Measurements from ENCODE around the gene SLC25A22.

SLC25A22 gene

GRCh38 chr11:798093-798713, at the start of gene SLC25A22:
Gene SLC25A22, minus strand, starts transcription at chr11:798281. Its CDS starts 3,275 bp downstream, at chr11:795006.
- DNase-seq: no peak

DNA sequence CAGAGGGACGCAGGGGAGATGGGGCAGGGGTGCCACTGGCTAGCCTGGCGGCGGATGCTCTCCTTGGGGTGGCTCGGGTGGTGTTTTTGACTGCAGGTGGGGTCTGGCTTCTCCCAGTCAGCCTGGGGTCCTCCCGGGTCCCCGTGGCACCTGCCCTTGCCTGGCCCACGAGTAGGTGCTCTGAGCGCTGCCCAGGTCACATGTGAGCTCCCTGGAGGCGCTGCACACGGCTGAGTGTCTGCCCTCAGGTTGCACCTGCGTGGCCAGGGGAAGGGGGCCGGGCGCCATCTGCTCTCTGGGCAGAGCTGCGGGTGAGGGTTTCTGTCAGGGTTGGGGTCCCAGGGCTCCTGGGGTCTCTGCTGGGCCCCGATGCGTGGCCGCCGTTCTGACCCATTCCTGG, 49.8 kb upstream of the SLC25A22 start:
- DNase-seq: no peak

- no peak for DNase-seq
Observed at GRCh38 chr11:846496-847098, 48.5 kb upstream of the SLC25A22 start.

DNA sequence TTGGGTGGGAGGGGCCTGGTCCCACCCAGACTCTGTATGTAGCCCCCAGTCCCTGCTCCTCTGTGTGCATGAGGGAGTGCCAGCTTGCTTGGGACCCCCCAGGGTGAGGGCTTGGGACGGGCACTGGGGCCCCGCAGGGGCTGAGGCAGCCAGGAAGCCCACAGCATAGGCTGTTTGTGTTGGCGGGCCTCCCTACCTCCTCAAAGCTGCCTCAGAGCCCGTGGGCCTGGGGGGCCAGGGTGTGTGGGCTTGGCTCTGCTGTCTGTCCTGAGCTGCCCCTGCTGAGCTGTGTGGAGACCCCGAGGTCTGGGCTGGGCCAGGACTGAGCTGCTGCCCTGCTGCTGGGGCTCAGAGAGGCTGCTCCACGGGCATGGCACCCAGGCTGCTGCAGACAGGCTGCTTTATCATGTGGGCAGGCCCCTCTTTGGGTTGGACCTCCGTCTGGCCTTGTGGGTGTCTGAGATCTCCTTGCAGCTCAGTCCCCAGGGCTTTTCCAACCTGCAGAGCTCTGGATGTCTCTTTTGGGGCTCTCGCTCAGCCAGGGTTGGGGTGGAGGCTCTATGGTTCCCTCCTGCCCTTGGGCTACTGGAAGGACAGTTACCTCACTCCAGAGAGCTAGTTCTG, 47.9 kb upstream of the SLC25A22 start:
- no peak for DNase-seq

GRCh38 chr11:844693-845644, 46.9 kb upstream of the SLC25A22 start:
- DNase-seq: no peak

GRCh38 chr11:843818-844692, 46.0 kb upstream of the SLC25A22 start:
- no peak for DNase-seq

GRCh38 chr11:843086-843734, 45.1 kb upstream of the SLC25A22 start:
- no peak for DNase-seq

DNA sequence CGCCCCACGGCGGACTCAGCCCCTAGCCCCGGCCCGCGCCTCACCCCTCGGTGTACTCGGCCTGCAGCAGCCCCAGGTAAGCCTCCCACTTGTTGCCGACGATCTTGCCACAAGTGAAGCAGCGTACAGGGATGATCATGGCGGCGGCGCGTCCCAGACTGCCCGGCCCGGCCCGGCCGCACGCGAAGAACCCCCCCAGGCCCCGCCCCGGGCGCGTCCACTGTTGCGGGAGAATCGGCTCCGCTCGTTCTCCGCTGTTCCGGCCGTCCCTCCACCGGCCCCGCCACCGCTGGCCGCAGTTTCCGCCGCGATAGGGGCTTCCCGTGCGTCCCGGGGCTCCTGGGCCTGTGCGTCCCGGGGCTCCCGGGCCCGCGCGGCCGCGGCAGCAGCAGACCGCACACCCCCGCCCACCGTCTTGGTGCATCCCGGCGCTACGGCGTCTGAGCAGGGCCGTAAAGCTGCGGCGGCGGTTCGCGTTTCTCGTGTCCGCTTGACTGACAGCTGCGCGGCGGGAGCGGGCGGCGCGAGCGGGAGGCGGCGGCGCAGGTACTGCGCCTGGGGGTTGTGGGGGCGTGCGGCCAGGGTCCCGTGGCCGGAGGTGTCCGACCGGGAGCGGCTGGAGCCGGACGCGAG, 44.4 kb upstream of the SLC25A22 start, which contains the start of the genes POLR2L and TSPAN4:
Gene POLR2L, minus strand, starts transcription at position 160 of the 633 bp plus-strand sequence. Its CDS starts 21 bp downstream, at position 139.
Gene TSPAN4, plus strand, starts transcription at position 483 of the 633 bp plus-strand sequence. CDS start 7,453 bp downstream, outside the sequence.
- peak; percentile 73 for DNase-seq

DNA sequence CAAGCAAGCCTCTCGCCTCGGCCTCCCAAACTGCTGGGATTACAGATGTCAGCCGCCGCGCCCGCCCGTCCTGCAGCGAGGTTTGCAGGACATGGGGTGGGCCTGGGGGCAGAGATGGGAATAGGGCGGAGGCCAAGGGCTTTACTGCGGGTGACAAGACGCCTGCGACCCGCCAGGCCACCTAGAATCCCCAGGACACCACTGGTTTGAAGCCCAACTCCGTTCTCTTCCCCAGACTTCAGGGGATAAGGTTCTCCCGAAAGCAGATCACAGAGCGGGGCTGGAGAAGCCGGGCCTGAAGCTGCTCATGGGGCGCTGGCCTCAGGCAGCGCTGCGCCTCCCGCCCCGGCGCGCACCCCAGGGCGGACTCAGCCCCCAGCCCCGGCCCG, 43.9 kb upstream of the SLC25A22 start:
- no peak for DNase-seq

DNA sequence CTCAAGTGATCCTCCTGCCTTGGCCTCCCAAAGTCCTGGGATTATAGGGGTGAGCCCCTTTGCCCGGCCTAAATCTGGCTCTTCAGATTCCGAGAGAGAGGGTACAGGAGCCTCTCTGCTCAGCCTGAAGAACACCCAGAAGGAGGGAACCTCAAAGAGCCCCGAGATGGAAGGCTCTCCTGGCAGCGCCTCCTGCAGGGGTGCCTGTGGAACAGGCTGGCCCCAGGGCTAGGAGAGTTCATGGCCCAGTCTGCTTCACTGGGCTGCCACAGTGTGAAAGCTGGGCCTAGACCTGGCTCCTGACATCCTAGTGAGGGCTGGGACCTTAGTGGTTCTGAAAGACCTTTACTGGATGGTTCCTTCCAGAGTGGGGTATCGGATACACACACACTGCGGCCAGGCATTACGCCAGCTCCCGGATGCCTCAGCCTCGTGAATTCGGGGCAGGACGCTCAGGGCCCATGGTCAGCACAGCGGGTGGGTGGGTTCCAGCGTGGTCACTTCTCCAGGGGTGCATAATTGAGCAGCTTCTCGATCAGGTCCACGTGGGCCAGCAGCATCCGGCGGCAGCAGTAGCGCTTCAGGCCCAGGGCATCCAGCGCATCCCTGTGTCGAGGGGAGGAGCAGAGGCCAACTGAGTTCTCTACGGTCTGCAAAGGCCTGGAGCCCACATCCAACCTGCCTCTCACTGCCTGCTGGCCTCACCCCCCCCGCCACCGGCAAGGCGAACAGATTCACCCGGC, 42.0 kb upstream of the SLC25A22 start:
- no peak for DNase-seq

GRCh38 chr11:839280-839623, 41.2 kb upstream of the SLC25A22 start:
- no peak for DNase-seq

DNA sequence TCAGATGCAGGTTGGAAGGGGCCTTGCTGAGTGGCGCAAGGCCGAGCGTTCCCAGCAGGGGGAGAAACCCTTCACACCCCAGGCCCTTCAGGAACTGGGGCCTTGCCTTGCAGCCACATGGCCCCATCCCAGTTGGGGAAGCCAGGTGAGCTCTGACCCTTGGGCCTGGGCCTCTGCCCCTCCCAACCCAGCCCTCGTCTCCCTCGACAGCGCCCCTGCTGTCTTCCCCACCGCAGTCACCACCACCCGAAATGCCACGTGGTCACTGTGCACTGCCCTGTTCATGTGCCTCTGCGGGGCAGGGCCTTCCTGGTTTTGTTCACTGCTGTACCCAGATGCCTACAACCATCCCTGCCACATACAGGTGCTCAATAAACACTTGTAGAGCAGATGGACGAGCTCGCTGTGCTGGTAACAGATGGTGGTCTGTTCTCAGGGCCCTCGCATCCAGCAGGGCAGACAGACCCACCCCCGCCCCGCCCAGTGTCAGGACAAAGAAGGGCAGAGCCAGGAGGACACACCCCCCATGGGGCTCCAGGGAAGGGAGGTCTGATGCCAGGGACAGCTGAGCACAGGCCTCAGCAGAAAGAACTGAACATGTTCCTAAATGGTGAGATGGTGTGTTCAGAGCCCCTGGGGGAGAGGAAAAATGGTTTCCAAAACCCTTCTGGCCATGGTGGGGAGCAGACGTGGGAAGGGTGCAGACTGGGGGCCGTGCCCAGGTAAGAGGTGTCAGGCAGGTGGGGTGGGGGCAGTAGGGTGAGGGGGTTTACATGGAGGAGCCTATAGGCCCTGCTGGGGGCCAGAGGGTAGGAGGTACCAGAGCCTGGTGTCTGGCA, 40.6 kb upstream of the SLC25A22 start:
- no peak for DNase-seq

DNA sequence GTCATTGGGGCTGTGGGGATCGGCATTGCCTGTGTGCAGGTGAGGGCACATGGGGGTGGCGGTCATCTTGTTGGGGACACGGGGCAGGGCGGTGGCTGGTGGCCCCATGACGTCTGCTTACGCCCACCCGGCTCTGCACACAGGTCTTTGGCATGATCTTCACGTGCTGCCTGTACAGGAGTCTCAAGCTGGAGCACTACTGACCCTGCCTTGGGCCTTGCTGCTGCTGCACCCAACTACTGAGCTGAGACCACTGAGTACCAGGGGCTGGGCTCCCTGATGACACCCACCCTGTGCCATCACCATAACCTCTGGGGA, 39.9 kb upstream of the SLC25A22 start:
- DNase-seq: no peak

DNA sequence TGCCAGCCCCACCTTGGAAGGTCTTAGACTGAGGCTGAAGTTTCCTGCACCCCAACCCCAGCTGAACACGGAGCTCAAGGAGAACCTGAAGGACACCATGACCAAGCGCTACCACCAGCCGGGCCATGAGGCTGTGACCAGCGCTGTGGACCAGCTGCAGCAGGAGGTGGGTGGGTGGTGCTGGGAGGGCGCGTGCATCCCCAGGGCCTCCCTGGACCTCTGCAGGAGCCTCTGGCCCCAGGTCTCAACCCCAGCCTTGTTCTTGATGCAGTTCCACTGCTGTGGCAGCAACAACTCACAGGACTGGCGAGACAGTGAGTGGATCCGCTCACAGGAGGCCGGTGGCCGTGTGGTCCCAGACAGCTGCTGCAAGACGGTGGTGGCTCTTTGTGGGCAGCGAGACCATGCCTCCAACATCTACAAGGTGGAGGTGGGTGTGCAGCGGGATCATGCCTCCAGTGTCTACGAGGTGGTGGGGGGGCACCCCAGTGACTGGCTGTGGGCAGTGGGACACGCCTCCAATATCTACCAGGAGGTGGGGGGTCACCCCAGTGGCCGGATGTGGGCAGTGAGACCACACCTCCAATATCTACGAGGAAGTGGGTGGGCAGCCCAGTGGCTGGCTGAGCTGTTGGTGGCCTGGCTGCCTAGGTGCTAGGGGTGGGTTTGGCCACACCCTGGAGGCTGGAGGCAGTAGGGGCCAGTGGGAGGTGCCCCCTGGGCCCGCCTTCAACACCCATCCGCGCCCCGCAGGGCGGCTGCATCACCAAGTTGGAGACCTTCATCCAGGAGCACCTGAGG, 39.3 kb upstream of the SLC25A22 start:
- no peak for DNase-seq

- no peak for DNase-seq
Observed at GRCh38 chr11:836700-837099, 38.6 kb upstream of the SLC25A22 start.

GRCh38 chr11:836274-836673, 38.2 kb upstream of the SLC25A22 start:
- no peak for DNase-seq

- no peak for DNase-seq
Observed at GRCh38 chr11:834371-835316, 36.6 kb upstream of the SLC25A22 start.
